Glutamatergic neuron (in vitro differentiated cells): ENCODE measurements around the gene MAP2. TPM values are rescaled to one million over a fixed set of nuclear protein-coding genes. Genes with fewer than 3 reads are reported as not detected.

ENCODE experiments used
- DNase-seq: peaks from one replicate; pipeline ENCODE4 v3.0.0; 2022
- H3K27ac Mint-ChIP-seq: one replicate; pipeline ENCODE4 v1.8.0; 2020; ENCODE audit warnings: mild to moderate bottlenecking, mixed read lengths, inconsistent platforms; ENCODE audit not compliant: unreplicated experiment
- H3K27me3 Mint-ChIP-seq: one replicate; pipeline ENCODE4 v1.8.0; 2020; ENCODE audit warnings: mild to moderate bottlenecking, moderate library complexity, mixed read lengths, inconsistent platforms; ENCODE audit not compliant: unreplicated experiment
- H3K36me3 Mint-ChIP-seq: one replicate; pipeline ENCODE4 v1.8.0; 2020; ENCODE audit warnings: mild to moderate bottlenecking, mixed read lengths, inconsistent platforms; ENCODE audit not compliant: unreplicated experiment
- H3K4me1 Mint-ChIP-seq: one replicate; pipeline ENCODE4 v1.8.0; 2020; ENCODE audit warnings: mild to moderate bottlenecking, low read depth, mixed read lengths, inconsistent platforms; ENCODE audit not compliant: unreplicated experiment
- H3K4me3 Mint-ChIP-seq: one replicate; pipeline ENCODE4 v1.8.0; 2020; ENCODE audit warnings: mild to moderate bottlenecking, mixed read lengths, inconsistent platforms; ENCODE audit not compliant: unreplicated experiment
- H3K9me3 Mint-ChIP-seq: one replicate; pipeline ENCODE4 v1.8.0; 2020; ENCODE audit warnings: mild to moderate bottlenecking, moderate library complexity, mixed read lengths, inconsistent platforms; ENCODE audit not compliant: unreplicated experiment
- total RNA-seq: library from RNA; stranded (reverse); fragmentation: NEBNext Ultra II Directional; extraction: Animal tissue kit (Norgen Biotek cat#: 25700); gene quantifications from one replicate; pipeline ENCODE4 v1.2.1, GENCODE V29; 2021; ENCODE audit not compliant: unreplicated experiment
- TF ChIP-seq, protein P1 (sequence below): fragments of 200-600 bp; sonication (generic); IDR thresholded peaks from one replicate; pipeline ENCODE4 v1.5.0; 2021; ENCODE audit not compliant: partially characterized antibody, unreplicated experiment

Gene MAP2
- total RNA-seq, 1 donor from 2014 or later = 177 TPM

DNA sequence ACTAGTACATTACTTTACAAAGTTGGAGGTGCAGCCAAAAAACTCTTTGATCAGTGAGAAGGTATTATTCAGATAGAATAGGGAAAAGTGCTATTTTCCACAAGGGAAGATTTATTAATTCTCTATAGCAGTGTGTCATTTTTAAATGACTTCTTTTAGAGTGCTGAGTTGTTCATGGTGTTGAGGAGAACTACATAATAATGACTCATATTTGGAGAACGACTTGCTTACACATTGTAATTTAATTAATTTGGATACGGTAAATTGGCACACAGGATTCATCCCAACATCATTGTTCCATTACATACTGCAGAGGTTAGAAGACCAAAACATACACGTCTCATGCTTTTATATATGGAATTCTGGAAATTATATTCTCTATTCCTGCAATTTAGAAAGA lies 22.1 kb upstream of the MAP2 start:
- Mint-ChIP-seq H3K27ac (no peak overlapping the region), H3K4me1 (no peaks in the 10 kb centered on the region), H3K36me3 (no peaks in the 10 kb centered on the region), H3K9me3 (no peaks in the 10 kb centered on the region), H3K4me3 (no peak overlapping the region), H3K27me3 (no peaks in the 10 kb centered on the region)
- DNase-seq = no peak
- TF ChIP-seq, protein P1, sequence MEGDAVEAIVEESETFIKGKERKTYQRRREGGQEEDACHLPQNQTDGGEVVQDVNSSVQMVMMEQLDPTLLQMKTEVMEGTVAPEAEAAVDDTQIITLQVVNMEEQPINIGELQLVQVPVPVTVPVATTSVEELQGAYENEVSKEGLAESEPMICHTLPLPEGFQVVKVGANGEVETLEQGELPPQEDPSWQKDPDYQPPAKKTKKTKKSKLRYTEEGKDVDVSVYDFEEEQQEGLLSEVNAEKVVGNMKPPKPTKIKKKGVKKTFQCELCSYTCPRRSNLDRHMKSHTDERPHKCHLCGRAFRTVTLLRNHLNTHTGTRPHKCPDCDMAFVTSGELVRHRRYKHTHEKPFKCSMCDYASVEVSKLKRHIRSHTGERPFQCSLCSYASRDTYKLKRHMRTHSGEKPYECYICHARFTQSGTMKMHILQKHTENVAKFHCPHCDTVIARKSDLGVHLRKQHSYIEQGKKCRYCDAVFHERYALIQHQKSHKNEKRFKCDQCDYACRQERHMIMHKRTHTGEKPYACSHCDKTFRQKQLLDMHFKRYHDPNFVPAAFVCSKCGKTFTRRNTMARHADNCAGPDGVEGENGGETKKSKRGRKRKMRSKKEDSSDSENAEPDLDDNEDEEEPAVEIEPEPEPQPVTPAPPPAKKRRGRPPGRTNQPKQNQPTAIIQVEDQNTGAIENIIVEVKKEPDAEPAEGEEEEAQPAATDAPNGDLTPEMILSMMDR = no peak

DNA sequence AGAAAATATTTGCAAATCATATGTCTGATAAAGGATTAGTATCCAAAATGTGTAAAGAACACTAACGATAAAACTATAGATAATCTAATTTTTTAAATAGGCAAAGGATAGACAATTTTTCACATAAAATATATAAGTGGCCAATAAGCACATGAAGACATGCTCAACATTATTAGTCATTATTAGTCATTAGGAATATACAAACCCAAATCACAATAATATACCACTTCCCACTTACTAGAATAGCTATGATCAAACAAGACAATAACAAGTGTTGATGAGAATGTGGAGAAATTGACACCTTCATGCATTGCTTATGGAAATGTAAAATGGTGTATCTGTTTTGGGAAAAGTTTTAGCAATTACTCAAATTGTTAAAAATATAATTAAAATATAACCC lies 12.6 kb upstream of the MAP2 start:
- H3K4me1 Mint-ChIP-seq = no peaks in the 10 kb centered on the region
- no peaks in the 10 kb centered on the region for H3K9me3 Mint-ChIP-seq
- no peaks in the 10 kb centered on the region for H3K27me3 Mint-ChIP-seq
- no peak overlapping the region for H3K4me3 Mint-ChIP-seq
- TF ChIP-seq, protein P1 = no peak
- DNase-seq = no peak
- no peak overlapping the region for H3K27ac Mint-ChIP-seq
- H3K36me3 Mint-ChIP-seq = no peaks in the 10 kb centered on the region

DNA sequence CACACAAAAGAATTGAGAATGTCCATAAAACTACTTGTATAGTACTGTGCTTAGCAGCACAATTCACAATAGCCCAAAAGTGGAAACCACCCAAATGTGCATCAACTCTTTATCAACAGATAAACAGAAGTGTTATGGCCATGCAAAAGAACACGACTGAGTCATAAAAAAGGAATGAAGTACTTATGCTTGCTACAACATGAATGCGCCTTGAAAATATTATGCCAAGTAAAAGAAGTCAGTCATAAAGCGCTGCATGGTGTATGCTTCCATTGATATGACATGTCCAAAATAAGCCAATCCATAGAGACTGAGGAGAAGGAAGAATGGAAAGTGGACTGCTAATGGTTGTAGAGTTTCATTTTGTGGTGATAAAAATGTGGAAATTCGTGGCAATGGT lies 12.1 kb upstream of the MAP2 start:
- no peak for DNase-seq
- H3K9me3 Mint-ChIP-seq = no peaks in the 10 kb centered on the region
- no peaks in the 10 kb centered on the region for H3K36me3 Mint-ChIP-seq
- H3K27me3 Mint-ChIP-seq = no peaks in the 10 kb centered on the region
- TF ChIP-seq, protein P1 = no peak
- H3K4me1 Mint-ChIP-seq = no peaks in the 10 kb centered on the region
- no peak overlapping the region for H3K27ac Mint-ChIP-seq
- H3K4me3 Mint-ChIP-seq = no peak overlapping the region

DNA sequence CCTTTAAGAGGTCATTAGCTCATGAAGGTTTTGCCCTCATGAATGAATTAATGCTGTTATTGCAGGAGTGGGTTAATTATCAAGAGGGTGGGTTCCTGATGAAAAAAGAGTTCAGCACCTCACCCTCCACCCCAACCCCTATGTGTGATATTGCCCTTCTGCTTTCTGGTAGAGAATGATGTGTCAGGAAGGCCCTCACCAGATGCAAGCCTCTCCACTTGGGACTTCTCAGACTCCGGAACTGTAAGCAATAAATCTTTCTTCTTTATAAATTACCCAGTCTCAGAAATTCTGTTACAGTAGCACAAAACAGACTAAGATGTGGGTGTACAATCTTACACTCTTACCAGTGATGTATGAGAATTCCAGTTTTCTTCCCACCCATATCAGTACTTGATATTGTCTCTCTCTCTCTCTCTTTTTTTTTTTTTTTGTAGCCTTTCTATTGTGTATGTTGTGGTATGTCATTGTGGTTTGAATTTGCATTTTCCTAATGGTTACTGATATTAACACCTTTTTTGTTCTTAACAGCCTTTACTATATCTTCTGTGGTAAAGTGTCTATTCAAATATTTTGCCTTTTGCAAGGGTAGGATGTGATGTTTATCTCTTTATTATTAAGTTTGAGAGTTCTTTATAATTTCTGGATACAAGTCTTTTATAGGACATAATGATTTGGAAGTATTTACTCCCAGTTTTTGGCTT lies 10.4 kb upstream of the MAP2 start:
- Mint-ChIP-seq H3K9me3 (no peaks in the 10 kb centered on the region), H3K36me3 (no peaks in the 10 kb centered on the region), H3K4me1 (no peaks in the 10 kb centered on the region), H3K27me3 (no peaks in the 10 kb centered on the region), H3K27ac (no peak overlapping the region), H3K4me3 (no peak overlapping the region)
- TF ChIP-seq, protein P1 = no peak
- no peak for DNase-seq

DNA sequence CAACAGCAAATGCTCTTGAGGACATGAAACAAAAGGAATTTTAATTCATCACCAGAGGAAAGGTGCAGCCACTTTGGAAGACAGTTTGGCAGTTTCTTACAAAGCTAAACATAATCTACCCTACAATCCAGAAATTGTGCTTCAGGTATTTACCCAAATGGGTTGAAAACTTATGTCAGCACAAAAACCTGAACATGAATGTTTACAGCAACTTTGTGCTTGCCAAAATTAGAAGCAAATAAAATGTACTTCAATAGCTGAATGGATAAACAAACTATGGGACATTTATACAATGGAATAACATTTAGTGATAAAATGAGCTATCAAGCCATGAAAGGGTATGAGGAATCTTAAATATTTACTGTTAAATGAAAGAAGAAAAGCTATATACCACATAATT lies 6.9 kb upstream of the MAP2 start:
- no peaks in the 10 kb centered on the region for H3K9me3 Mint-ChIP-seq
- no peak for DNase-seq
- TF ChIP-seq, protein P1 = no peak
- H3K4me1 Mint-ChIP-seq = no peaks in the 10 kb centered on the region
- no peak overlapping the region for H3K4me3 Mint-ChIP-seq
- no peaks in the 10 kb centered on the region for H3K27me3 Mint-ChIP-seq
- no peaks in the 10 kb centered on the region for H3K36me3 Mint-ChIP-seq
- no peak overlapping the region for H3K27ac Mint-ChIP-seq
